HepG2 (cell line): ENCODE data around the gene BDH2. TPM values are rescaled to one million over a fixed set of nuclear protein-coding genes. Genes with fewer than 3 reads are reported as not detected.

Source experiments
- SAP130 ChIP-seq: IDR thresholded peaks from 2 replicates; pipeline ENCODE4 v1.6.1; 2016; ENCODE audit warnings: low read depth
- ZBED4 ChIP-seq: sonication (generic); formaldehyde crosslinking; IDR thresholded peaks from 2 replicates; pipeline ENCODE4 v1.4.0; 2020; ENCODE audit warnings: missing genetic modification reagents, borderline replicate concordance
- ZBTB40 ChIP-seq, 2 experiments: fragments of 450-650 bp in 1 of 2; sonication (generic) in 1 of 2; formaldehyde crosslinking in 1 of 2; IDR thresholded peaks; 2 replicates each; pipeline versions ENCODE4 v1.6.1 to v1.8.0; 2016 to 2022; ENCODE audit warnings: antibody characterized with exemption in 1 of 2, mild to moderate bottlenecking in 1 of 2, missing genetic modification reagents in 1 of 2
- ZBTB8A ChIP-seq: sonication (generic); formaldehyde crosslinking; IDR thresholded peaks from 2 replicates; pipeline ENCODE4 v1.4.0; 2020; ENCODE audit warnings: mild to moderate bottlenecking, low read depth, missing genetic modification reagents, borderline replicate concordance
- ZNF142 ChIP-seq: sonication (generic); formaldehyde crosslinking; IDR thresholded peaks from 2 replicates; pipeline ENCODE4 v1.4.0; 2020; ENCODE audit warnings: missing genetic modification reagents
- ZNF460 ChIP-seq: sonication (generic); formaldehyde crosslinking; IDR thresholded peaks from 2 replicates; pipeline ENCODE4 v1.5.1; 2020; ENCODE audit warnings: missing genetic modification reagents, mild to moderate bottlenecking, borderline replicate concordance
- polyA plus RNA-seq, 8 experiments: library from polyadenylated mRNA; depleted of rRNA in 3 of 8; stranded (reverse) in 7 of 8; unstranded in 1 of 8; fragments of >200 nt; fragmentation: Illumina TruSeq in 4 of 8; extraction: Trizol in 4 of 8; gene quantifications; 2 replicates each; pipeline versions ENCODE4 v1.2.1 to v1.2.3, GENCODE V29; 2011 to 2016; ENCODE audit warnings: low read depth in 4 of 8, missing spikeins in 1 of 8, mixed read lengths in 1 of 8; ENCODE audit not compliant: insufficient read depth in 1 of 8
- total RNA-seq, 5 experiments: library from RNA; depleted of rRNA; stranded (reverse); fragments of >200 nt; fragmentation: Illumina TruSeq; extraction: Trizol; gene quantifications; 2 replicates each; pipeline ENCODE4 v1.2.3, GENCODE V29; 2016; ENCODE audit warnings: low read depth in 1 of 5

Gene BDH2
- total and polyA plus RNA-seq, 2 of the 13 experiments (the other 11 are each of a cell fraction or from before 2014, with no cell fraction given), result 34.8 to 46.2 TPM

- TF ChIP-seq ZNF460 (CRISPR knock-in tag), result no peak
- TF ChIP-seq ZBED4 (CRISPR knock-in tag), result peak; percentile 30; the same call in 1 of the 2 replicates
- TF ChIP-seq ZNF142 (CRISPR knock-in tag), result peak; percentile 39; the same call in 1 of the 2 replicates
- peak; percentile 61; the same call in 1 of the 2 replicates for TF ChIP-seq SAP130
- TF ChIP-seq ZBTB40 (IDR thresholded peaks at IDR 0.05), result no peak
- TF ChIP-seq ZBTB40 (CRISPR knock-in tag; IDR thresholded peaks at IDR 0.05), result peak; percentile 57; the same call in 1 of the 2 replicates
- peak; percentile 27; the same call in 1 of the 2 replicates for TF ChIP-seq ZBTB8A (CRISPR knock-in tag)
Observed at GRCh38 chr4:103075894-103076746, 23.5 kb downstream of the BDH2 start (continued).
